Ectodermal cell (in vitro differentiated cells): ENCODE data around the gene CLSTN2.

Source experiments
- H3K27ac ChIP-seq: 2 replicates; pipeline ENCODE4 v1.7.0; 2013; ENCODE audit warnings: mild to moderate bottlenecking, low read depth, low read length; ENCODE audit not compliant: insufficient read depth, poor library complexity, severe bottlenecking
- H3K27me3 ChIP-seq: 2 replicates; pipeline ENCODE4 v1.7.0; 2013; ENCODE audit warnings: mild to moderate bottlenecking, low read length; ENCODE audit not compliant: insufficient read depth, control insufficient read depth, poor library complexity, severe bottlenecking
- H3K36me3 ChIP-seq: one replicate; pipeline ENCODE4 v1.7.0; 2013; ENCODE audit warnings: low read length; ENCODE audit not compliant: control insufficient read depth, insufficient read depth
- H3K4me1 ChIP-seq: one replicate; pipeline ENCODE4 v1.7.0; 2013; ENCODE audit warnings: low read length; ENCODE audit not compliant: control insufficient read depth, insufficient read depth
- H3K4me3 ChIP-seq: 2 replicates; pipeline ENCODE4 v1.7.0; 2013; ENCODE audit warnings: low read depth, low read length, control low read depth; ENCODE audit not compliant: insufficient read depth
- H3K9me3 ChIP-seq: 2 replicates; pipeline ENCODE4 v1.7.0; 2013; ENCODE audit warnings: mild to moderate bottlenecking, low read length, moderate library complexity; ENCODE audit not compliant: control insufficient read depth
- whole genome bisulfite sequencing, 2 experiments: methylation state at CpG; one replicate each; pipeline ENCODE4 v1.1.7; 2013; ENCODE audit warnings: missing lambda C conversion rate in 2 of 2; 5-methylcytosine and 5-hydroxymethylcytosine counted together

The CLSTN2 gene

DNA sequence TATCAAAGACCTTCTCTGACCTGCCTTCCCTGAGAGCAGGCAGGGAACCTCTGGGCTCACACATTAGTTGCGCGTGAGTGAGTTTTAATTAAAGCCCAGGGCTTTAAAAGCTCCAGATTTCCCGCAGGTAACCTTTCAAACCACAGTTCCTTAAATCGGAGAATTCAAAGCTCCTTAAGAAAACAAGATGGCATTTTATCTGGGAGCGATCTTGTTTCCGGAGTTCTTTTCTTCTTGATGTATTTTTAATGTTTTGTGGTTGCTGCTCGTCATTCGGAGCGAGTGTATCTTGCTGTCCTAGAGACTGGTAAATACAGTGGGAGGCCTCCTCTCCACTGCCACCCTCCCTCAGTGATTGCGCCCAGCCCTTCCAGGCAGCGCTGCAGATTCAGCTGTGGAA is 284.3 kb downstream of the CLSTN2 start:
- no peaks in the 10 kb centered on the region for H3K36me3 ChIP-seq
- H3K27ac ChIP-seq, result peak overlapping the region; percentile 23
- H3K9me3 ChIP-seq, result no peaks in the 10 kb centered on the region
- H3K4me3 ChIP-seq, result no peak overlapping the region
- no peaks in the 10 kb centered on the region for H3K27me3 ChIP-seq
- 89 to 90% methylated on average over 11 of the region's 11 CpGs for WGBS, 2 experiments
- H3K4me1 ChIP-seq, result peaks cover 7% of the 10 kb centered on the region

DNA sequence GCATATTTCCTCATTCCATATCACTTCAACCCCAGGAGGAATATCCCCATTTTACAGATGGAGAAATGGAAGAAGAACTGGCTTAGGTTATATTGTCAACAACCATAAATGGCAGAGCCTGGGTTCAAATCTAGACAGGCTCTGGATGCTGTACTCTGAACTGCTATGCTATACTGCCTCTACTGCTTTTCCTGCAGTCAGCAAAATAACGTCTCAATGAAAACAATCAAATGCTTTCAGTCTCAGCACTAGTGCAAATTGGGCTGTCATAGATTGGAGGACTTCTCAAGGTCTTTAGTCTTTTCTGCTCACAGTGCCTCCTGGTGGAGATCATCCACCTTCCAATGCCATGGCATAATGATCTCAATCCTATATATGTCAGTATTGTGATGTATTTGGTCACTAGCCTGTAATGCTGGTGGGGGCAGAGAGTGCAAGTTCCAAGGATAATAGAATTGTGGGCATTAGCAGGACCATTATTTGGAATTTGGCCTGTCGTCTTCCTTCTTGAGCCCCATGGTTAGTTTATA is 285.0 kb downstream of the CLSTN2 start:
- Histone ChIP-seq H3K27me3 (no peaks in the 10 kb centered on the region), H3K27ac (no peak overlapping the region), H3K4me3 (no peak overlapping the region), H3K36me3 (no peaks in the 10 kb centered on the region), H3K9me3 (no peaks in the 10 kb centered on the region), H3K4me1 (peaks cover 7% of the 10 kb centered on the region)
- 90 to 93% methylated on average over 2 of the region's 2 CpGs for WGBS, 2 experiments

DNA sequence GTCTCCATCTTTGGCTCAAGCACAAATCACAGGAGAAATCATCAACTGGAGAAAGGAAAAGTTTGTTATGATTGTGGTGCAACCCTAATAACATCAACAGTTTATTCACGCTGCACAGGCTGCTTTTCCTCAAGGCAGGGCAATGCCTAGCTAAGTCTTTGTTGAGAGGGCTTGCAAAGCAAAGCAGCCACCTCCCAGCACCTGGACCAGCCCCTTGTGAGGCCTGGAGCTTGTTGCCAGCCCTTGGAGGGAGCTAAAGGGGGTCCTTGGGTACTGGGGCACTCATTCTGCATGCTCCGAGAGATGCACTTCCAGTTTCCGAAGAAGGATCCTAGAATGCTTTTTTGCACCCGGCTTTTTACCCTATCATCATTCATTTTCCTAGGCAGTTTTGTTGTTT is 288.2 kb downstream of the CLSTN2 start:
- Histone ChIP-seq H3K4me3 (no peak overlapping the region), H3K4me1 (peaks cover 7% of the 10 kb centered on the region), H3K9me3 (no peaks in the 10 kb centered on the region), H3K27me3 (no peaks in the 10 kb centered on the region), H3K36me3 (no peaks in the 10 kb centered on the region), H3K27ac (no peak overlapping the region)
- 94 to 97% methylated on average over 4 of the region's 4 CpGs for WGBS, 2 experiments

DNA sequence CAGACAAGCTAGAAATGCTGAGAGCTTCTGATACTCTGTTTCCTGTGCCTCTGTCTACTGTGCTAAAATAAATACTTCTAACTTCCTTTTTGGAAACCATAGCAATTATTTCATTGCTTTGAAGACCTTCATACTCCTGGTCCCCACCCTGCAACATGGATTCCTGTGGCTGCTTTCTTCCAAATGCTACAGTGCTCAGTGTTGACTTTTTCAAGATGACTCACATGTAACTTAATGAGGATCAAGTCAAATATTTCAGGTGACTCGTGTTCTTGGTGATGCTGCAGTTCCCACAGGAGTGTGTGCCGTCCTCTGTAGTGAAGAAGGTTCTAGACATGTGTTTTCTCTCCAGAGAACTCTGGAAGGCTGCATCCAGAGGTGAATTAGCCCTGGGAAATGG is 288.6 kb downstream of the CLSTN2 start:
- Histone ChIP-seq H3K9me3 (no peaks in the 10 kb centered on the region), H3K27ac (no peak overlapping the region), H3K4me1 (peaks cover 7% of the 10 kb centered on the region), H3K4me3 (no peak overlapping the region), H3K36me3 (no peaks in the 10 kb centered on the region), H3K27me3 (no peaks in the 10 kb centered on the region)
- 89 to 96% methylated on average over 2 of the region's 2 CpGs for WGBS, 2 experiments

DNA sequence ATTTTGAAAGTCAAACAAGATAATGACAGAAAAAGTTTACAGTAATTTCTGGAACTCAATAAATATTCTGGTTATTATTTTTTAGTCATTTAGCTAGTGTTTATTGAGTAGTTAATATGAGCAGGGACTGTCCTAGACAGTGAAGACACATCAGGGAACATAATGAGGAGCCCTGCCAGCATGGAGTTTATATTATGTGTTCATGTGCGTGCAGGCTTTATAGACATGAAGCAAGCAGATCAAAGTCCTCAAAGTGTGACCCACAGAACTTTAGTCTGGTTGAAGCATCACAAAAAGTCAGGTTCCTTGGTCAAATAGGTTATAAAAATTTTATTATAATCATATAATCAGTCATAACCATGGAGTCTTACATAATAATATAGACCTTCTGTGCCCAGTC is 289.3 kb downstream of the CLSTN2 start:
- WGBS, 2 experiments, result 96 to 100% methylated on average over 1 of the region's 1 CpG
- H3K4me3 ChIP-seq, result no peak overlapping the region
- H3K27ac ChIP-seq, result no peak overlapping the region
- H3K9me3 ChIP-seq, result no peaks in the 10 kb centered on the region
- no peaks in the 10 kb centered on the region for H3K36me3 ChIP-seq
- H3K4me1 ChIP-seq, result peaks cover 3% of the 10 kb centered on the region
- H3K27me3 ChIP-seq, result no peaks in the 10 kb centered on the region

DNA sequence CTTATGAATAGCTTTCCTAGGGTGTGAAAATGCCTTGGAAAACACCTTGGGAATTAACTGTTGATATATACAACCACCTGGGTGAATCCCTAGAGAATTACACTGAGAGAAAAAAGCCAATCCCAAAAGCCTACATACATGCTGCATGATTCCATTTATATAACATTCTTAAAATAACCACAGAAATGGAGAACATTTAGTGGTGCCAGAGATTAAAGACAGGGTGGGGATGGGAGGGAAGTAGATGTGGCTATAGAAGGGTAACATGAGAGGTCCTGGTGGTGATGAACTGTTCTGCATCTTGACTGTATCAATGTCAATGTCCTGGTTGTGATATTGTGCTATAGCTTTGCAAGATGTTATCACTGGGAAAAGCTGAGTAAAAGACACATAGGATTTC is 291.0 kb downstream of the CLSTN2 start:
- Histone ChIP-seq H3K27ac (no peak overlapping the region), H3K36me3 (no peaks in the 10 kb centered on the region), H3K4me3 (no peak overlapping the region), H3K9me3 (no peaks in the 10 kb centered on the region), H3K27me3 (no peaks in the 10 kb centered on the region), H3K4me1 (no peaks in the 10 kb centered on the region)

DNA sequence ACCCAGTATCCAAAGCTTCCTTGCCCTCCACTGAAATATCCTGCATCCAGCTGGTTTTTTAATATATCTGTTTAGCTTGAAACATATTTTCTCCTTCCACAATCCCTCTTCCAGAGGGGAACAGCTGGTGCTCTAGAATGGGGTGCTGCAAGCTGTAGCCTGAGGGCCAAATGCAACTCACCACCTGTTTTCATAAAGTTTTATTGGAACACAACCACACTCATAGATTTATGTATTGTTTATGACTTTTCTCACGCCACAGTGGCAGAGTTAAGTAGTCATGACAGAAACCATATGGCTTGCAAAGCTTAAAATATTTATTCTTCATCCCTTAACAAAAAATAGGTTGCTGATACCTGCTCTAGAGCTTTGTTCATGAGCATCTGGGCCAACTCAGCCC is 298.7 kb downstream of the CLSTN2 start:
- H3K27me3 ChIP-seq, result no peaks in the 10 kb centered on the region
- 100% methylated on average over 1 of the region's 1 CpG; no CpG with 5 or more reads in 1 of the 2 experiments for WGBS, 2 experiments

DNA sequence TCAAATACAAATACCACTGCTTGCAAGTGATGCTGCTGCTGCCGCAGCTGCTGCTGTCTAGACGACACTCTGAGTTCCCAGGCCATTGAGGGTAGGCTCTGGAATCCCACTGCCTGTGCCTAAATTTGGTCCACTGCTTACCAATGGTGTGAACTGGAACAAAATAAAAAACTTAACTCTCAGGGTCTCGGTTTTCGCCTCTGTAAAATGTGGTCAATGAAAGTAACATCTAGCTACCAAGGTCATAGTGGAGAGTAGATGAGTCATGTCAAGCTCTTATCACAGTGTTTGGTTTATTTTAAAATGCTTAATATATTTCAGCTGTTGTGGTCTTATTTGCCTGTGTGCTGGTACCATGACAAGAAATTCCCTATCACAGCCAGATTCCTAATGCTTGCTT is 299.3 kb downstream of the CLSTN2 start:
- Histone ChIP-seq H3K9me3 (no peaks in the 10 kb centered on the region), H3K4me3 (no peak overlapping the region), H3K27me3 (no peaks in the 10 kb centered on the region), H3K36me3 (no peaks in the 10 kb centered on the region), H3K4me1 (no peaks in the 10 kb centered on the region), H3K27ac (no peak overlapping the region)
- 92 to 95% methylated on average over 4 of the region's 4 CpGs for WGBS, 2 experiments

More for the DNA sequence above, 298.7 kb downstream of the CLSTN2 start:
- Histone ChIP-seq H3K4me1 (no peaks in the 10 kb centered on the region), H3K27ac (no peak overlapping the region), H3K9me3 (no peaks in the 10 kb centered on the region), H3K4me3 (no peak overlapping the region), H3K36me3 (no peaks in the 10 kb centered on the region)

DNA sequence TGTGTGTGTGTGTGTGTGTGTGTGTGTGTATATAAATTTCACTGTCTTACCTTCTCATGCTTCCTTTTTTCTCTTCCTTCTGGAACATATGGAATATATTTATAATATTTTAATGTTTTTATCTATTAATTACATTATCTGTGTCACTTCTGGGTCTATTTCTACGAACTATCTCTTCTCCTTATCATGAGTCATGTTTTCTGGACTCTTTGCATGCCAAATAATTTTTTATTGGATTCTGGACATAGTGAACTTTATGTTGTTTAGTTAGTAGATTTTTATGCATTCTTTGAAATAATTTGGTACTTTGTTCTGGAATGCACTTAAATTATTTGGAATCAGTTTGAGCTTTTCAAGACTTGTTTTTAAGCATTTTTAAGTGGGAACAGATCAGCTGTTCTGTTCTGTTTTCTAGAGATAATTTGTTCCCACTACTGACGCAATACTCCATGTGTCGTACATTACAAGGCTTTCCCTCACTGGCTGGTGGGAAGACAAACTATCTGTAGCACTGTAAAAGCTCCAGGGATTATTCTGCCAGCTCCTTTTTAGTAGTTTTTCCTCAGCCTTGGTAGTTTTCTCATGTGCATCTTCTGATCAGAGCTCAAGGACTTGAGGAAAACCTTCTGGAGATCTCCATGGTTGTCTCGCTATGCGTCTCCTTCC is 302.0 kb downstream of the CLSTN2 start:
- Histone ChIP-seq H3K27me3 (no peaks in the 10 kb centered on the region), H3K9me3 (no peaks in the 10 kb centered on the region), H3K36me3 (no peaks in the 10 kb centered on the region), H3K27ac (no peak overlapping the region), H3K4me3 (no peak overlapping the region), H3K4me1 (no peaks in the 10 kb centered on the region)
- WGBS, 2 experiments, result 96 to 99% methylated on average over 4 to 5 of the region's 5 CpGs

DNA sequence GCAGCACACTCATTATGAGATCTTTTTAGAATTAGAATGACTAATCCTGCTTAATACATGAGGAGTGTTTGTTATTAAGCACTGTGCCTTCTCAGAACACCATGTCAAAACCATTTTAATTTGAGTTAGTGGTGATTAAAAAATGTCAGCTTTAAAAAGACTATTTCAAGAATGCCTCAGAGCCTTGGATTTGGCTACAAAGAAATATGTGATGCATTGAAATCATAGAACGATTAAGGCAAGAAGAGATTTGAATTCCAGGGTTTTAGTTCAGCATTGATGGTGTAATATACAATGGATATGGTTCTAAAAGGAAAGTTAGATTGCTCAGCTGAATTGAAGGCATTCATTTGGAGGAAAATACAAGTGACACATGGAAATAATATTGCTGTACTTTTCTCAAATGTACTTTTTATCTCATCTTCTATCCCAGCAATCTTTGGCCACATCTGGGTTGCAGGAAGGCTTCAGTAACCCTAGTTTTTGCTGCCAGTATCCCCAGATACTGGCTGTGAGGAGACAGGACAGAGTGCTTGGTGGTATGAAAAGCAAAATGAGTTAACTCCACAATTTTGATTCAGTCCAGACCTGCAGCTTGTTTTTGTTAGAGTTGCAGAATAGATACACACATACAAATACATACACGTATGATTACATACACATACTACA is 303.8 kb downstream of the CLSTN2 start:
- H3K4me3 ChIP-seq, result no peak overlapping the region
- 96% methylated on average over 2 of the region's 2 CpGs for WGBS, 2 experiments

More for the DNA sequence above, 303.8 kb downstream of the CLSTN2 start:
- H3K9me3 ChIP-seq, result no peaks in the 10 kb centered on the region
- no peaks in the 10 kb centered on the region for H3K36me3 ChIP-seq
- H3K27me3 ChIP-seq, result no peaks in the 10 kb centered on the region
- H3K27ac ChIP-seq, result no peak overlapping the region
- no peaks in the 10 kb centered on the region for H3K4me1 ChIP-seq
